Body of pancreas (tissue), 4 donors: ENCODE data around the gene PIK3R5. TPM values are rescaled to one million over a fixed set of nuclear protein-coding genes. Genes with fewer than 3 reads are reported as not detected.

Experiments
- ATAC-seq: fragments of 150-250 bp; one replicate; pipeline ENCODE4 v1.9.1; 2016
- DNase-seq, 4 donors: peaks; one replicate each; pipeline ENCODE4 v3.0.0-alpha.2; 2019
- H3K27ac ChIP-seq, 4 donors: fragments of 200-600 bp; sonication (generic); 1 replicate in 3 of 4; 2 replicates in 1 of 4; pipeline versions ENCODE4 v1.5.1 to v1.6.1; 2016 to 2019; ENCODE audit warnings: mild to moderate bottlenecking in 1 of 4, mixed read lengths in 1 of 4, moderate library complexity in 1 of 4
- H3K27me3 ChIP-seq, 2 donors: fragments of 200-600 bp; sonication (generic); one replicate each; pipeline ENCODE4 v1.6.0; 2016; ENCODE audit warnings: mild to moderate bottlenecking in 1 of 2
- H3K36me3 ChIP-seq, 2 donors: fragments of 200-600 bp; sonication (generic); replicated peaks in 1 of 2; 2 replicates each; pipeline ENCODE4 v1.5.1; 2016; ENCODE audit warnings: low read depth in 2 of 2; ENCODE audit not compliant: insufficient read depth in 1 of 2
- H3K4me1 ChIP-seq: fragments of 200-600 bp; sonication (generic); one replicate; pipeline ENCODE4 v1.6.0; 2016
- H3K4me3 ChIP-seq, 2 donors: fragments of 200-600 bp; sonication (generic); 1 replicate in 1 of 2; 2 replicates in 1 of 2; pipeline ENCODE4 v1.5.1; 2016 to 2019
- H3K9me3 ChIP-seq, 3 donors: fragments of 200-600 bp; sonication (generic); 1 replicate in 2 of 3; 2 replicates in 1 of 3; pipeline ENCODE4 v1.5.1; 2016
- POLR2A ChIP-seq, 3 donors: fragments of 450-650 bp; IDR thresholded peaks; one replicate each; pipeline ENCODE4 v1.6.1; 2016; ENCODE audit warnings: antibody characterized with exemption in 3 of 3, mild to moderate bottlenecking in 2 of 3
- WGBS, 2 donors: methylation state at CpG; one replicate each; pipeline ENCODE4 v1.1.5; 2017; 5-methylcytosine and 5-hydroxymethylcytosine counted together
- intact Hi-C: fragments of 100-400 bp; cut with DNase I; formaldehyde crosslinking; loops from one replicate; pipeline ENCODE4 v1.15.1; 2023
- total RNA-seq, 2 donors: library from RNA; depleted of rRNA; stranded (reverse); fragments of >200 nt; gene quantifications; one replicate each; pipeline ENCODE4 v1.1.0, GENCODE V29; 2016
- TF ChIP-seq, protein P1 (sequence below), 7 experiments: fragments of 450-650 bp in 4 of 7; fragments of 200-600 bp in 3 of 7; sonication (generic) in 3 of 7; IDR thresholded peaks; one replicate each; pipeline ENCODE4 v1.5.1; 2016 to 2019; ENCODE audit warnings: antibody characterized with exemption in 7 of 7

Gene PIK3R5
- total RNA-seq, 2 donors from 2014 or later, result 4.6 to 4.7 TPM

DNA sequence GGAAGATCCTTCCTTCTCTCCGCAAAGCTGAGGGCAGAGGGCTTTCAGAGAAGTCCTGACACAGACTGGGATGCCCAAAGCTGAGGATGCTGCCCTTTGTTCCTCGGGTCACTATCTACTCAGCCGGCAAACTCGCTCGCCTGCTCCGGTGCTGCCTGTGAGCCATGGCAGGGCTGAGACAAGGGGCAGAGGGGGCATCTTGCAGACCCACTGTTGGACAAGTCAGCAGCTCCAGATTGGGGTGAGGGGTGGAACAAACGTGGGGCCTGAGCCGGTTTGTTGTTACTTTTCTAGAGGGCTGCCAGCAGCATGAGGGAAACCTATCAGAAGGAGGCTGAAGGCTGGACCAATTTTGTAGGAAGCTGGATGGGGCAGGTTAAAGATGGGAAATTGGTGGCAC lies 51.0 kb downstream of the PIK3R5 start:
- Histone ChIP-seq H3K27ac (no peak overlapping the region), H3K9me3 (no peaks in the 10 kb centered on the region), H3K27me3 (no peaks in the 10 kb centered on the region), H3K4me3 (no peak overlapping the region), H3K36me3 (no peaks in the 10 kb centered on the region), H3K4me1 (no peaks in the 10 kb centered on the region)
- WGBS, 2 donors, result 66 to 73% methylated on average over 7 to 8 of the region's 8 CpGs
- DNase-seq (no peak), ATAC-seq (no peak)
- intact Hi-C loops, result no loop called here
- TF ChIP-seq, protein P1, sequence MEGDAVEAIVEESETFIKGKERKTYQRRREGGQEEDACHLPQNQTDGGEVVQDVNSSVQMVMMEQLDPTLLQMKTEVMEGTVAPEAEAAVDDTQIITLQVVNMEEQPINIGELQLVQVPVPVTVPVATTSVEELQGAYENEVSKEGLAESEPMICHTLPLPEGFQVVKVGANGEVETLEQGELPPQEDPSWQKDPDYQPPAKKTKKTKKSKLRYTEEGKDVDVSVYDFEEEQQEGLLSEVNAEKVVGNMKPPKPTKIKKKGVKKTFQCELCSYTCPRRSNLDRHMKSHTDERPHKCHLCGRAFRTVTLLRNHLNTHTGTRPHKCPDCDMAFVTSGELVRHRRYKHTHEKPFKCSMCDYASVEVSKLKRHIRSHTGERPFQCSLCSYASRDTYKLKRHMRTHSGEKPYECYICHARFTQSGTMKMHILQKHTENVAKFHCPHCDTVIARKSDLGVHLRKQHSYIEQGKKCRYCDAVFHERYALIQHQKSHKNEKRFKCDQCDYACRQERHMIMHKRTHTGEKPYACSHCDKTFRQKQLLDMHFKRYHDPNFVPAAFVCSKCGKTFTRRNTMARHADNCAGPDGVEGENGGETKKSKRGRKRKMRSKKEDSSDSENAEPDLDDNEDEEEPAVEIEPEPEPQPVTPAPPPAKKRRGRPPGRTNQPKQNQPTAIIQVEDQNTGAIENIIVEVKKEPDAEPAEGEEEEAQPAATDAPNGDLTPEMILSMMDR (IDR thresholded peaks at IDR 0.05), result no peak
- no peak for TF ChIP-seq POLR2A (IDR thresholded peaks at IDR 0.05)

GRCh38 chr17:8913879-8914278 lies 51.6 kb downstream of the PIK3R5 start:
- Histone ChIP-seq H3K4me3 (no peak overlapping the region), H3K27me3 (no peaks in the 10 kb centered on the region), H3K27ac (no peak overlapping the region), H3K4me1 (no peaks in the 10 kb centered on the region), H3K36me3 (no peaks in the 10 kb centered on the region), H3K9me3 (no peaks in the 10 kb centered on the region)
- 69 to 100% methylated on average over 1 to 4 of the region's 4 CpGs for WGBS, 2 donors
- TF ChIP-seq, protein P1 (IDR thresholded peaks at IDR 0.05), result no peak
- TF ChIP-seq POLR2A (IDR thresholded peaks at IDR 0.05), result no peak
- intact Hi-C loops, result no loop called here
- ATAC-seq, result no peak
- no peak for DNase-seq

DNA sequence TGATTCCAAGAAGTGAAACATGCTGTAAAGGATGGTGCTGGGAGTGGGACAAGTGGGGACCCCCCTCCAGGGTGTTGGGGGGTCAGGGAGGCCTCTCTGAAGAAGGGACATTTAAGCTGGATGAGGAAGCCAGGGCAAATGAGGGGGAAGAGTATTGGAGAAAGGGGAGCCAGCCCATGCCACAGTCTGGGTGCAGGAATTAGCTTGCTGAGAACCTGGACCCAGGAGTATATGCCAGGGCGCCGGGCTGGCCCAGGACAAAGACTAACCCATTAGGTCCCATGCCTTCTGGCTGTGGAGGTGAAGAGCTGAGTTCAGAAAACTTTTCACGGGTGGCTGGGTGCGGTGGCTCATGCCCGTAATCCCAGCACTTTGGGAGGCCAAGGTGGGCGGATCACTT lies 52.4 kb downstream of the PIK3R5 start:
- no peaks in the 10 kb centered on the region for H3K36me3 ChIP-seq
- H3K4me3 ChIP-seq, result no peak overlapping the region
- TF ChIP-seq, protein P1 (IDR thresholded peaks at IDR 0.05), result no peak
- no peak for TF ChIP-seq POLR2A (IDR thresholded peaks at IDR 0.05)
- H3K27me3 ChIP-seq, result no peaks in the 10 kb centered on the region
- H3K4me1 ChIP-seq, result no peaks in the 10 kb centered on the region
- intact Hi-C loops, result no loop called here
- no peaks in the 10 kb centered on the region for H3K9me3 ChIP-seq
- no peak overlapping the region for H3K27ac ChIP-seq
- no peak for DNase-seq
- no peak for ATAC-seq
- WGBS, 2 donors, result 78% methylated on average over 4 to 6 of the region's 6 CpGs

DNA sequence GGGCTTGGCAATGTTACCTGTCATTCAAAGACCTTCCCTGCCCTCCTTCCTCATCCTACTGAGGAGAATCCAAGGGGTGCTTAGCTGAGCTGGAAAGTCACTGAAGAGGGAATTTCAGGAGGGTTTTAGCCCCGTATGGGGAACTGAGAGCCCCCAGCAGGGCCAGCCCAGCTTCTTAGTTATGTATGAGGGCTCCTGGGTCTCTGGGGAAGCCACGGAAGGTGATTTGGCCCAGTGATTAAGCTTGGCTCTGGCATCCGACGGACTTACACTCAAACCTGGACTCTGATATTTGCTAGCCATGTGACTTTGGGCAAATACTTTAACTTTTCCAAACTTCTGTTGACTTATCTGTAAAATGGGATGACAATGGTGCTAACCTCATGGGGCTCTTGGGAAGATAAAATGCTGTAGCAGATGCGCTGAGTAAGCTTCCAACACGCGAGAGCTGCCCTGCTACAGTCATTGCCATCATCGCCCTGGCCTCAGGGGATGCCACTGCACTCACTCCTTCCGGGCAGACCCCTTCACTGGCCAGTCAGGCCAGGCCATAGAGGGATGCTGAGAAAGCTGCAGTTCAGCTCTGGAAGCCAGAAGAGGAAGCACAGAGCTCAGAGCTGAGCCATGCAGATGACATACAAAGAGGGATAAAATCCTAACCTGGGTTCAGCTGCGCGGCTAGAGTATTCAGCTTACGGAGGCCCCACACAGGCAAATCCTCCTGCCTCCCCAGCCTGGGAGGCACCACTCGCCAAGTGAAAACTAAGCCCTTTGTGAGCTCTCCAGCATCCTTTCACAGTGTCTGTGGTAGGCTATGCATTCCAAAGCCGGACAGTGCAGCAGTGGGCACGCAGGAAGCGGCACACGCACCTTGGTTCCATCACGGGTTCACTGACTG lies 53.2 kb downstream of the PIK3R5 start:
- H3K9me3 ChIP-seq, result no peaks in the 10 kb centered on the region
- 64 to 74% methylated on average over 18 of the region's 18 CpGs for WGBS, 2 donors
- no peak overlapping the region for H3K27ac ChIP-seq
- intact Hi-C loops, result no loop called here
- H3K36me3 ChIP-seq, result no peaks in the 10 kb centered on the region
- no peak for ATAC-seq
- no peaks in the 10 kb centered on the region for H3K4me1 ChIP-seq
- no peak for DNase-seq
- no peaks in the 10 kb centered on the region for H3K27me3 ChIP-seq
- TF ChIP-seq, protein P1 (IDR thresholded peaks at IDR 0.05), result no peak
- TF ChIP-seq POLR2A (IDR thresholded peaks at IDR 0.05), result no peak
- H3K4me3 ChIP-seq, result no peak overlapping the region
